Thyroid gland (tissue), 4 donors: Measurements from ENCODE around the gene DLK2.

Experiments used
- POLR2A ChIP-seq, 2 donors: fragments of 450-650 bp; IDR thresholded peaks; one replicate each; pipeline ENCODE4 v1.6.1; 2017; ENCODE audit warnings: antibody characterized with exemption in 2 of 2, mild to moderate bottlenecking in 2 of 2, moderate library complexity in 1 of 2
- TF ChIP-seq, protein P1 (sequence below), 6 experiments: fragments of 200-600 bp in 3 of 6; fragments of 450-650 bp in 3 of 6; sonication (generic) in 3 of 6; IDR thresholded peaks; one replicate each; pipeline ENCODE4 v1.5.1; 2016 to 2019; ENCODE audit warnings: antibody characterized with exemption in 6 of 6, mild to moderate bottlenecking in 2 of 6, inconsistent platforms in 1 of 6, moderate library complexity in 1 of 6

DNA sequence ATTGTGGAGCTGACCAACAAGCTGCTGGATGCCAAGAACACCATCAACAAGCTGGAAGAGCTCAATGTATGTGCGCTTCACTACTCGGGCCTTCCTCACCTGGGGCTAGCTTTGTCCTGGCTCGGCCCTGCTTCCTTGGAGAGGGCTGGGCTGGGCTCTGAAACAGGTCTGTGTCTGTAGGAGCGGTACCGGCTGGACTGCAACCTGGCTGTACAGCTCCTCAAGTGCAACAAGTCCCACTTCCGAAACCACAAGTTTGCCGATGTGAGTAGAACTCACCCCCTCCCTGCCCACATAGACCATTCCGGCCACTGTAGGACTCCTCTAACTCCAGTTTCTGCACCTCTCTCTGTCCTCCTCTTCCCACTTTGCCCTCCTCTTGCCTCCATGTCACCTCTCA is 48.1 kb upstream of the DLK2 start:
- TF ChIP-seq, protein P1, sequence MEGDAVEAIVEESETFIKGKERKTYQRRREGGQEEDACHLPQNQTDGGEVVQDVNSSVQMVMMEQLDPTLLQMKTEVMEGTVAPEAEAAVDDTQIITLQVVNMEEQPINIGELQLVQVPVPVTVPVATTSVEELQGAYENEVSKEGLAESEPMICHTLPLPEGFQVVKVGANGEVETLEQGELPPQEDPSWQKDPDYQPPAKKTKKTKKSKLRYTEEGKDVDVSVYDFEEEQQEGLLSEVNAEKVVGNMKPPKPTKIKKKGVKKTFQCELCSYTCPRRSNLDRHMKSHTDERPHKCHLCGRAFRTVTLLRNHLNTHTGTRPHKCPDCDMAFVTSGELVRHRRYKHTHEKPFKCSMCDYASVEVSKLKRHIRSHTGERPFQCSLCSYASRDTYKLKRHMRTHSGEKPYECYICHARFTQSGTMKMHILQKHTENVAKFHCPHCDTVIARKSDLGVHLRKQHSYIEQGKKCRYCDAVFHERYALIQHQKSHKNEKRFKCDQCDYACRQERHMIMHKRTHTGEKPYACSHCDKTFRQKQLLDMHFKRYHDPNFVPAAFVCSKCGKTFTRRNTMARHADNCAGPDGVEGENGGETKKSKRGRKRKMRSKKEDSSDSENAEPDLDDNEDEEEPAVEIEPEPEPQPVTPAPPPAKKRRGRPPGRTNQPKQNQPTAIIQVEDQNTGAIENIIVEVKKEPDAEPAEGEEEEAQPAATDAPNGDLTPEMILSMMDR (IDR thresholded peaks at IDR 0.05), result no peak
- no peak for TF ChIP-seq POLR2A (IDR thresholded peaks at IDR 0.05)
